Suppressor macrophage (primary cell): ENCODE data around the gene OR56A1.

ENCODE experiments used
- DNase-seq, 4 experiments: peaks; one replicate each; pipeline ENCODE4 v3.0.0-alpha.2; 2020 to 2022

OR56A1 gene

GRCh38 chr11:5989203-5989602, 41.4 kb downstream of the OR56A1 start:
- DNase-seq, result no peak

DNA sequence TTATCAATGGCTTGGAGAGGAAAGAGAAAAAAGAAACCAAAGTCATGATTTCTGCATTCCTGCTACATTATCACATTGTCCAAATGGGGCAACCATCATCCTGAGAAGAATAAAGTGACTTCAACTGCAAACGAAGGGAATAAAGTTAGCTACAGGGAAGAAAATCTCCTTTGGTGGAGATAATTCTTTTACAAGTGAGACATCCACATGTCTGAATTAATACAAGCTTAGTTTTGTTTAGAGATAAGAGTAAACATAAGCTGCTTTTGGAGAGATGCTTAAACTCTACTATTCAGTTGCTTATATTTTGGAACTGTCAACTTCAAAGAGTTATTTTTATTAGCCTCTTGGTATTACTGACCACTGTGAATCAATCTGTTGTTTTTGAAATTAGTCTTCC, 43.7 kb downstream of the OR56A1 start, which contains the start of gene OR52L1:
Gene OR52L1 (minus strand): TSS at position 101 of the 400 bp plus-strand sequence. CDS start 55 bp downstream, at position 46.
- no peak for DNase-seq

DNA sequence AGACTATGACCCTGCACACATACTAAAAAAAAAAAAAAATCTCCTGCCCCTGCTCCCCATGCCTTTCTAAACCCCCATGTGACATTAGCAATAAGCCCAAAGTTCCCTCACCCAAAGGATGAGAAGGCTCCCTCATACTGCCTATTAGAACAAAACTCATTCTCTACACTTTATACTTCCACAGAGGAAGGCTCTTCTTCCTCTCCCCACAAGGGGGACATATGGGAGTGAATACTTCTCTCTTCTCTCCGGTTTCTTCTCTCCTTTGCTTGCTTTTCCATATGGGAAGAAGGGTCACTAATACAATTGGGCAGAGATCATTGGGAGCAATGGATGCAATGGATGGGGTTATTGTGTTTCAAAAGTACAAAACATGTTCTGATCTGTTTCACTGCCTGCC, 47.1 kb downstream of the OR56A1 start:
- no peak for DNase-seq

DNA sequence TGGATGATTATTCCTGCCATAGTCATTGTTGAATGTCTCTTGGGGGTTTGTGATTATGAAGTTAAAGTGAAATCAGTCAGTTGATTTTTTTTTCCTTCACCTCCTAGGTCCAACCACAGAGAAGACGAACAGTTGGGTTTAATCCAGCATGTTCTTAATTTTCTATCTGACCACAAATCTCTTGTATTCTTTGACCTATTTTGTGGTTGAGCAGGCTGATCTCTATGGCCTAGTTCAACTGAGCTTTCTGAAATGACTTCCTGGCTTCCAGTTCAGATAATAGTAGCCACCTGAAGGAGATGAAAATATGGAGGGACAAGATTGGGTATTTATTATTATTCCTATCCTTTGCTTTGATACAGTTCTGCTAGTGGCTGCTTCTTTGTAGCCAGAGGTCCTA, 57.0 kb downstream of the OR56A1 start:
- no peak for DNase-seq
